HG03108 (cell line): ENCODE data around the gene LRMDA.

ENCODE experiments used
- ATAC-seq: cut with Tn5 transposase; IDR thresholded peaks from one replicate; pipeline ENCODE4 v1.9.1; 2021; ENCODE audit warnings: moderate library complexity; ENCODE audit not compliant: unreplicated experiment

LRMDA gene

DNA sequence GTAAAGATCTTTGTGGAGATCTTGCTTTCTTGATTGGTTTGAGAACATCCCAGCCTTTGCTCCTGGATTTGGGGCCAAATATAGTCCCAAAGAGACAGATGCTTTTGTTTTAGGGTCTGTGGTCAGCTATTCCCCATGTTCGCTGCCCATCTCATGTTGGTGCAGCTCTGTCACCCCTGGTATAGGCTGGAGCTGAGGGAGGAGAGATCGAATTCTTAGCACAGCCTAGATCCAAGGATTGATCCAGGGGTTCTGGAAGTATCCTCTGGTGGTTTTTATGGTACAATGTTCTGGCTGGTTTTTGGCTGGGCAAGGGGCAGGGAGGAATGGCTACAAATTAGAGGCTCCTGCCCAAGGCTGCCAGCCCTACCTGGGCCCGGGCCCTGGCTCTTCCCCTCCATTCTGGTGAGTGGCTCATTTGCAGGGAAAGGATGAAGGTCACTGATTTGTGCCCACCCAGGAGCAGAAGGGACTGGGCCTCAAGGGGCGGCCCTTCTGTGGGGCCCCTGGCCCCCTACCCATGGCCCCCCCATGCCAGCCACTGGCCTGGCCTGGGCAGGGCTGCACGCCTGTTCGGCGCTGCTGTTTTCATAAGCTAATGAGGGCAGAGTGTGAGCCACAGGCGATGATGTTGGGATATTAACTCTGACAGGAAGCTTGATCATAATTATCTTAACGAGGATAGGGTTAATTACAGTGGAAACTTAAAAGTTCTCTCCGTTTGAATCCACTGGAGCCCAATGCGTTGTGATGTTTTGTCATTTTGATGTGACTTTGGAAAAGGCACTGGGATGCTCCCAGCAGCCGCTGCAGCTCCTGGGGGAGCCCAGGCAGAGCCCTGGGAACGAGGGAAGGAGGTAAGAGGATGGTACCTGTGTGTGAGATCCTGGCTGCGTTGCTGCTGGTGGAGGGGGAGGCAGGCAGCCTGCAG, 600.6 kb downstream of the LRMDA start:
- no peak for ATAC-seq

DNA sequence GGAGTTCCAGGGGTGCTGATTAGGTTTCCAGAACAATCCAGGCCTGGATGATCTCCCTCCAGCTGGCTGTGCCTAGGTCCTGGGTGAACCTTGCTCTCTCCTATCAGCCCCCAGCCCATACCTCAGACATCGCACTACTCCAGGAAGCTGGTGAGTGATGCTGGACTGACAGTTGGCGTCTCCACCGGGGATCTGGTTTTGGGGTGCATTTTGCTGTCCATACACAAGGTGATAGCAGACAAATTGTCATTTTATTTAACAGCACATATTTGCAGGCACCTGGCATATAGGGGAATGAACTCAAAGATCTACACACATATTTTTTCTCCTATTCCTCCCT, 601.2 kb downstream of the LRMDA start:
- ATAC-seq = no peak

DNA sequence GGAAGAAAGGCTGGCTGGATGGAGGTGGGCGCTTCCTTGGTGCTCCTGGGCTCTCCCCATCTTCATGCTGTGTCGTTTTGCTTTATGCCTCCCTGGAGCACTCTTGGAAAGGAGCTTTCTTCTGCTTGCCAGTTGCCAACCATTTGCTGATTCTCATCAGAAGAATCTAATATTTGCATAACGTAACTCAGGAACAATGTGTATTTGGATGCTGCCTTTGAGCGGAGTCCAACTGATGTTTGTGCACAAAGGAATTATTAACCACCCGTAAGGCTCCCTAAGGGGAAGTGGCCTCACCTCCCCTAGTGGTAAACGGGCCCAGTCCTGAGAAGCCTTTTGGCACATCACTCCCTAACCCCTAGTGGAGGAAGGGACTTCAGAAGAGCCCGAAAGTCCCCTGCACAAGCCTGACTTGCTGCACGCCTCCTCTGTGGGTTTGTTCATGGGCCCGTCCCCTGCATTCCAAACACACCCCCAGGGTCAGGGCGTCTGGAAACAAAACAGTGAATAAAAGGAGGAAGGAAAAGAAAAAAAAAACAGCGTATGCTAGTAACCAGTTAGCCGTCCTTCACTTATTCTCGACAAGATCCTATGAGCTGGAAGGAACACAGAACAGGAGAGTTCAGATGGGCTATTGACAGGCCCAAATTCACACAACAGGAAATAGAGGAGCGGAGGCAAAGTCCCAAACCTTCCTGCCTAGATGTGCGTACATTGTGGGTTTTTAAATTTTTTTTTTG, 602.2 kb downstream of the LRMDA start:
- ATAC-seq = no peak

DNA sequence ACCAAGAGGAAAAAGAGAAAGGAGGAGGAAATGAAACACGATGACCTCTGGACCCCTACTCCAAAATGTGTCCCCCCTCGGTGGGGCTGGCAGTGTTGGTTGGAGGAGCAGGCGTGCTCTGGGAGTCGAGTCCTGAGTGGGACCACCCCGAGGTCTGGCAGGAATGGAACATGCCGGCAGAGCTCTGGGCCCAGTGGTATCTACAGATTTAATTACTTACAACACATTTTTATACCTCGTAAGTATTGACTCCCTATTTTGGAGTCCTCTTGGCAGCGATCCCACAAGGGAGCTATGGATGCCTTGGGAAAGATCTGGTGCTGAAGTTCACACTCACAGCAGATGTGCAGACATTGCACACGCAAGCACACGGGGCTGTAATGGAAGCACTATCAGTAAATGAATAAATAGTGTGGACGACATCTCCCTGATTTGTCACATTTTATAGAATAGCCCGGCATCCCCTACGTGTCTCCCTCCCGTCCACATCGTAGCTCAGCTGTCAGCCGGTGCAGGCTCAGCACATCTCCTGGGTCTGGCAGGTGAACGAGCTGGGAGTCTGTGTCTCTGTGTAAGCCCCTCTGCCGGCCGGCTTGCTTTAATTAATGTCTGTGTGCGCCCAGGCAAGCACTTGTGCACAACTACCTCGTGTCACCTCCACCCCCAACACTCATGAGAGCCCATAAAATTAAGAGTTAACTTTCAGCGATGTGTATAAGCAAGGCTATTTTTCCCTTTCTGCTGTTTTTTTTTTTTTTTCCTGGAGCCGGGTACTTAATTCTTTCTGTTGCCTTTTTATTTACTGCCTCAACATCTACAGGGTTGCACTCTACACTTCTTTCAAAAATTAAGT, 603.2 kb downstream of the LRMDA start:
- ATAC-seq = no peak

DNA sequence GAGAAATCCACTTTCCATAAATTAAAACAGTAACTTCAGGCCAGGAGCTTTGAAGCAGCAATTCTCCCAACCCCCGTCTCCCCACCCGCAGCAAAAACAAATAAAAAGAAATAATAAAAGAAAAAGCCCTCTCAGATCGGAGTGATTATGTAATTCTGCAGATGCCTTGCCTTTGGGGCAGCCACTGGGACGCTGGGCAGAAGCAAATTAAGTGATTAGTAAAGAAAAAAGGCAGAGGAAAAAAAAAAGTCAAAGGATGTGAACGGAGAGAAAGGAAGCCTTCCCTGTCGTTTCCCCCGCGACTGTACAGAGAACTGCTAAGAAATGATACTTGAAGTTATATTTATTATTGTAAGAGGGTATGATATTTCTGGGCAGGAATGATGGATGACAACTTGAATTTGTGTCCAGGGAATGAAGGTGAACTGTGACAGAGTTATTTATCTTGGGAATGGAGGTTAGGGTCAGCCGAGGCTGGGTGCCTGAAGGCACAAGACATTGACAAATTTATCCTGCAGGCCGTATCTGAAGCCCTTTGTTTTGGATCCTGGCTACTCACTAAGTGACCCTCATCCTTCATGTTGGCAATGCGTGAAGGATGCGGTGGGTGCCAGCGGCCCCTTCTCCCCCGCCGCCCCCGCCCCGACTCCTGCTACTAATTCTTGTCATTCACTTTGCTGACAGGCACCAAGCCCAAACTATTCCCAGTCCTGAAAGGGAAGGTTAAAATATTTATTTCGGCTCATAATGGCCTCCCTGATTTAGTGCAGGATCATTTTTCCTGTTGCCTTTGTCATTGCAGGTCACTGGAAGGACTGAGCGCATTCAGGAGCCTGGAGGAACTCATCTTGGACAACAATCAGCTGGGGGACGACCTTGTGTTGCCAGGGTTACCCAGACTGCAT, 604.0 kb downstream of the LRMDA start:
- no peak for ATAC-seq

DNA sequence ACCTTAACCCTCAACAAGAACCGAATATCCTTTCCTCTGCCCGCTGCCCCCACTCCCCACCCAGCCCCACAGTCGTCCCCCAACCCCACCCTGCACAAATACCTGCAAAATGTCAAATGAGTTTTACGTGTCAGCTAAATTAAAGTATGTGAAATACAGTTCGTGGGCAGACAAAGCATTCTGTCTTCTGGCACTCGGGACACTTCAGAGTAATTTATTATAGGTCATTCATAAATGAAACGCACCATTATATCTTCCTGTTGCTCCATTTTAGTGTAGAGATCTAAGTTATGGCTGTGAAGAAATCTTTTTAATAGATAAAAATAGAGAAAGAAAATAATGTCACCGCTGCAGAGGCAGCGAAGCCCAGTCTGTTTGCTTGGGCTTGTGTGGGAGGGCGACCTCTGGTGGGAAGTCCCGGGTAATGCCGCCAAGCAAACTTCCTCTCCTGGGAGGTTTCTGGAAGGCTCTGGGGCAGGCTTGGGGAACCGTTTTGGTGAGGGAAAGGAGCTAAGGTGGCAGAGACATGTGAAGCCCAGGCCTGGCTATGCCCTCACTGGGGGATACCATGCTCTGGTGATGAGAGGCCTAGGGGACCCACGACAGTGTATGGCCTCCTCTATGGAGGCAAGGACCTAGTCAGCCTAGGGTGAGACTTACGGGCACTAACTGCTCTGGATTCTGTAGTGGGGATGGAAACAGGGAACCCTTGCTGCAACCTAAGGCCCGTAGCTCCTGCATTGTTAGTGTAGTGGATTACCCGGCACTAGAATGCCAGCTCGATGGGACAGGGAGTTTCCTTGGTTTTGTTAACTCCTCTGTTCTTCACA, 604.9 kb downstream of the LRMDA start:
- no peak for ATAC-seq

DNA sequence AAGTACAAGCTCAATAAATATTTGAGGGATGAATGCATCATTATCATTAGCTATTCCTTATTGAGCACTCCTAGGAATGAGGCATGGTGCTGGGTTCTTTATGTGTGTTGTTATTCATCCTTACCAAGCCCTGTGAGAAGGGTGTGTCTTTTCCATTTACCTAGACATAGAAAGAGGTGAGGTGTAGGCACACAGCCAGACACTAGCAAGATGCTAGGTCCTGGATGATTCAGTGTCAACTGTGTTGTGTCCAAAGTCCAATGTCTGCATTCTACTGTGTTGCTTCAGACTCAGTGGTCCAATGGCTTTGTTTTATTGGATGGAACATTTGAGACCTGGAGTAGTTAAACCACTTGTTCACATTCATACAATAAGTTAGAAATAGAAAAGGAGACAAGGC, 605.5 kb downstream of the LRMDA start:
- ATAC-seq = no peak

DNA sequence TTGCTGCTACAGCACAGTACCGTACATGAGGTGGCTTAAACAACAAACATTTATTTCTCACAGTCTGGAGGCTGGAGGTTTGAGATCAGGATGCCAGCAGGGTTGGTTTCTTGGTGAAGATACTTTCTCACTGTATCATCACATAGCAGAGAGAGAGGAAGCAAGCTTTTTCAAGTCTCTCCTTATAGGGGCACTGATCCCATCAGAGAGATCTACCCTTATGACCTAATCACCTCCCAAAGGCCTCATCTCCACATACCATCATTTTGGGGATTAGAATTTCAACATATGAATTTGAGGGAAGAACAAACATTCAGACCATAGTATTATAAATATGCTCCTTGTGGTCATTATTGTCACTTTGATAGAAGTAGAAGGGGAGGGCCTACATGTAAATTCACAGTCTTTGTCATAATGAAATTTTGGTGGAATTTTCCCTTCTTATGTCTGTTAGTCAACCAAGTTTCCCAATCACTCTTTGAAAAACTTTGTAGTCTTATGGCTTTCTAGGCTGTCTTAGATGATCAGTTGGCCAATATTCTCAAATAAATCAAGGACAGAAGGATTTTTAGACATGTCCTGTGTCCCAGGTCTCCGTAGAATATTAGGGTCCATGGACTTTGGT, 606.2 kb downstream of the LRMDA start:
- no peak for ATAC-seq

DNA sequence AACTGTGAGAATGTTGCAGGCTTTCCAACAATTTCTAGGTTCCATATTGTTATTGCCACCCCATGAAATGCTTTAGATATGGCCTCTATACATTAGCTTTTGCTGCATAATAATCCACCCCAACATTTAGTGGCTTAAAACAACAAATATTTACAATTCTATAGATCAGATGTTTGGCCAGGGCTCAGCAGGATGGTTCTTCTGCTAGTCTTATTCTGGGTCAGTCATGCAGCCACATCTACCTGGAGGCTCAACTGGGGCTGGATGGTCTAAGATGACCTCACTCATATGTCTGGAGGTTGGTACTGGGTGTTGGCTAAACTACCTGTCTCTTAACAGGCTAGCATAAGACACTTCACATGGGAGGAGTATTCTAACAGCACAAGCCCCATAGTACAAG, 607.3 kb downstream of the LRMDA start:
- no peak for ATAC-seq

DNA sequence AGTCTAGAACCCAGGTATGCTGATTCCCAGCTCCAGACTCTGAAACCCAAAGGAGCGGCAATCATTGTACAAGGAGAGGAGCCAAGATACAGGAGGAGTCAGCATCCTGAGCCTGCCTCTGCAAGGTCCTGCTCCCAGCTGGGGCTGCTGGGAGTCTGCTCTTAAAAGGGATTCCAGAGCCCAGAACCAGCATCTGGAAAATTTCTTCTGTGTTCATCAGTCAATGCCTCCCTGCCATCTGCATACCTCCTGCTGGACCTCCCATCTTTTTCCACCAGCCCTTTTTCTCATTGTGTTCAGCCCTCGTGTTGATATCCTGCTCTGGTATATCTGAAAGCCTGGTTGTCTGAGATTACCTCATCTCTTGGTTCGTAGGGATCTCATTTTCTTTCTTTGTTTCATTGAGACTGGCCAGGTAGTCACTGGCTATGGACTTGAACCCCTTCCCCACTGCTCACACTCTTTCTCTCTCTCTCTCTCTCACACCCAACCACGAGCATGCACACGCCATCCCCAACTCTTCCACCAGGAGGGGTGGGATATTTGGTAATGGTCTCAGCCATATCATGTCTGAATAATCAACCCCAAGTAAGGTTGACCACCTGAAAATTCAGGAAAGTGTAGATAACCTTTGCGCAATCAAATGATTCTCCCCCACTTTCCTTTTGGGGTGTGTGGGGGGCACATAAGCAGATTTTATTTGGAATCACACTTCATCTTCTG, 608.8 kb downstream of the LRMDA start:
- no peak for ATAC-seq

DNA sequence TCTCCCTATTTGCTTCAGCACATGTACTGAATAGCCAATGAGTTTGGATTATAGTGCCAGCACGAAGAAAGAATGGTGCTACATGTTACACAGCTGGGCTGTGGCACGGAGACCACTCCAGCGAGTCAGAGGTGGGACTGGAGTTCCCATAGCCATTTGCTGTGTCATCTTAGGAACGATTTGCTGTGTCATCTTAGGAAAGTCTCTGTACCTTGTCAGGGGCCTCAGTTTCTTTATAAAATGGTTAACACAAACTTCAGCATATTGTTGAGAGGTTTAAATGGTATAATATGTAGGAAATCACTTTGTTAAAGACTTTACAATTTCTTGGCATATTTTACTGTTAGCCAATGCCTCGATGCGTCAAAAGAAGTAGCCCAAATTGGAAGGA, 609.4 kb downstream of the LRMDA start:
- no peak for ATAC-seq

DNA sequence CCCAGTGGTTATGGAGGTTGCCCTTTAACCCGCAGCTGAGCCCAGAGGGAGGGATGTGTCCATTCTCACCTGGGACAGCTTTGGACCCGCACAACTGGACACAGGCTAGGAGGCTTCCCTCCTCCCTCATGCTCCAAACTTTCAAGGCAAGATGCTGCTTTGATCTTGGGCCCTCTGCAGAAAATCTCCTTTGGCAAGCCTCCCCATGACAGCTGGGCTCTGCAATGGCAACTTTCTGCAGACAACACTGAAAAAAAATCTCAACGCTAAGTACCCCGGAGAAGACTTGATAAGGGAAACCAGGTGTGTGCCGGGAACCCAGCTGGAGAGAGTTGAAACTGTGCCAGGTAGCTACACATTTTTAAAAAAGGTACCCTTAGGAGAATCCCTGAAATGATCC, 610.1 kb downstream of the LRMDA start:
- ATAC-seq = no peak

DNA sequence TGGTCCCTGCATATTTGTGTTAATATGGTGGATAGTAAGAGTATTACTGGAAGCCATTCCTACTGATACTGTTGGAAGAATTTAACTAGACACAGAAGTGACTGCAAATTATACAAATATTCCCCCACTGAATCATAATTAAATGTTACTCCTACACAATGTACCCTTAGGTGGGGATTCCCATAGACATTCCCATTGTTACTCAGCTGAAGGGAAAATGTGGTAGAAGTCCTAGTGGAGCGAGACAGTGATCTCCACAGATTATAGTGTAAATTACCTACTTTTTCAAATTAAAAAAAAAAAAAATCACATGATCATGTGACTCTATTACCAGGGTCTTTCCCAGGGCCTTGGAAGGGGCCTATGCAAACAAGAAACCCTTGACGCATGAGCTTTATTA, 611.8 kb downstream of the LRMDA start:
- no peak for ATAC-seq

DNA sequence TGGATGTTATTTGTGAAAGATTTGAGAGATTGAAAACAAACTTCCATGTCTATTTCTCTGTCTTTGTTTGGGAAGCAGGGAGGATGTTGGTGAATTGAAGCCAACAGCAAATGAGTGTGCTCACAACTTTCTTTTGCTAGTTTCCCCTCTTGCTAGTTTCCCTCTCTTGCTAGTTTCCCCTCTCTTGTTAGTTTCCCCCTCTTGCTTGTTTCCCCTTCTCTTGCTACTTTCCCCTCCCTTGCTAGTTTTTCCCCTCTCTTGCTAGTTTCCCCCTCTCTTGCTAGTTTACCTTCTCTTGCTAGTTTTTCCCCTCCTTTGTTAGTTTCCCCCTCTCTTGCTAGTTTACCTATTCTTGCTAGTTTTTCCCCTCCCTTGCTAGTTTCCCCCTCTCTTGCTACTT, 613.3 kb downstream of the LRMDA start:
- ATAC-seq = no peak

DNA sequence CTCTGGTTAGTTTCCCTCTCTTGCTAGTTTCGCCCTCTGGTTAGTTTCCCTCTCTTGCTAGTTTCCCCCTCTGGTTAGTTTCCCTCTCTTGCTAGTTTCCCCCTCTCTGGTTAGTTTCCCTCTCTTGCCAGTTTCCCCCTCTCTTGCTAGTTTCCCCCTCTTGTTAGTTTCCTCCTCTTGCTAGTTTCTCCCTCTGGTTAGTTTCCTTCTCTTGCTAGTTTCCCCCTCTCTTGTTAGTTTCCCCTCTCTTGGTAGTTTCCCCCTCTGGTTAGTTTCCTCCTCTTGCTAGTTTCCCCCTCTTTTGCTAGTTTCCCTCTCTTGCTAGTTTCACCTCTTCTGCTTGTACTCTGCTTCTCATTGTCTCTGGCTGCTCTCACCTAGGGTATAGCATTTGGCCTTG, 613.8 kb downstream of the LRMDA start:
- no peak for ATAC-seq

DNA sequence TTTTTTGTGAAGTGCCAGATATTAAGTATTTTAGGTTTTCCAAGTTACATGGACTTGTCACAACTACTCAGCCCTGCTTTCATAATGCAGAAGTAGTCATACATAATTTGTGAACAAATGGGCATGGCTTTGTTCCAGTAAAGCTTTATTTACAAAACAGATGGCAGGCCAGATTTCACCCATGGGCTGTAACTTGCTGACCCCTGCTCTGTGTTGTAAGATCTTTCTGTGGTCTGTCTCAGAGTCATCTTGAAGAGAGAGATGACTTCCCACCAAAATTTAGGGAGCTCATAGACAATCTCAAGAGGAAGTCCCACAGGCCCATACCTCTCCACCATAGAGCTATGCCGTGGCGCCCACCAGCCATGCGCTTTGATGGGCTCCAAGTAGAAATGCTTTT, 616.1 kb downstream of the LRMDA start:
- ATAC-seq = no peak

DNA sequence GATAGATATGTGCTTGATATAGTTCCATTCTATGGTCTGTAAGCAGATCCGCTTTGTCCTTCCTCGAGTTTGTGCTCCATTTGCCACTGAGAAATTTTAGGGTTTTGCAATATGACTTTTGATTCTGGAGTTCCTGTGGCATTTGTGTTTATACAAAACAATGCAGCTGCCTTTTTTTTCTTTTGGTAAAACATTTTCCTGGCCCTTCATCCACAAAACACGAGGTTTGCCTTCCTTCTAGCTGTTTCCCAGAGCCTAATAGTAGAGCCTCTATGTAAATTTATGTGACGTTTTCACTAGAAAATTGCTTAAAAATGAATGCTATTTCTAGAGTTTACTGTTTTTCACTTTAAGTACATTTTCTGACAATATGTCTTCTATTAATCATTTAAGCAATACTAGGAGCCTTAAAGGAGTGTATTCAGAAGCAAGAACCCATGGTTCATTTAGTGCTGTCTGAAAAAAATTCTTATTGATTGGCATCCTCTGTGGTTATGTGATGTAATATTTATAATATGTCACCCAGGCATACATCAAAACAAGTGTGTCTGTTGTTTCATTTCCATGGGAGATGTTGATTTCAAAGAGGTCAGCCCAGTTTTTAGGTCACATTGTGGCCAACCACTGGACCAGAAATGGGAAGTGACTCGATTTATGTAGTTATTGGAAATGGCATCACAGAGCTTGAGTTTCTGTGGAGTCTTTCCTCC, 618.3 kb downstream of the LRMDA start:
- ATAC-seq = no peak

DNA sequence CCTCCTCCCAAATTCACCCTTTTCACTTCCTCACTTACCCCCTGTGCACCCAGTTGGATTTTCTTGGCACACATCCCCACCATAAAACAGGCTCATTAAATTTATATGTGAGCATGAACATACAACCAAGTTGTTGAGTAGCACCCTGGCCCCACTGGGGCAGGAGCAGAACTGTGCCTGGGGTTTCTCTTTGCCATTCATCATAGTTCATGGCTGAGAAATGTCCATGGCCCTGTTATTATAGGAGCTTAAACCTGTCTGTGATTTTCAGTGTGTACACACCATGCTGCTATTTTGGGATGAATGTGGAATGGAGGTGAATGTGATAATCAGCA, 618.8 kb downstream of the LRMDA start:
- no peak for ATAC-seq
